Panc1 (cell line): ENCODE measurements around the gene MPPE1. TPM values are rescaled to one million over a fixed set of nuclear protein-coding genes. Genes with fewer than 3 reads are reported as not detected.

Experiments
- ATAC-seq: fragments of 200-7000 bp; cut with Tn5 transposase; 2 replicates; pipeline ENCODE4 v1.9.1; 2020; ENCODE audit warnings: mild to moderate bottlenecking, moderate library complexity
- BruUV-seq: library from RNA; stranded (reverse); fragments of 400-500 nt; replicated peaks from 2 replicates; lab custom pipeline; 2021; lab: Mats Ljungman, UMichigan
- CTCF ChIA-PET: fragments of 300-600 bp; sonication (Branson Sonifier 250); formaldehyde crosslinking; loops from one replicate; lab custom pipeline; 2022; ENCODE audit warnings: antibody characterized with exemption; lab: Charles Lee
- POLR2A ChIA-PET: fragments of 300-600 bp; sonication (Branson Sonifier 250); formaldehyde crosslinking; loops from one replicate; lab custom pipeline; 2022; ENCODE audit warnings: antibody characterized with exemption; lab: Charles Lee
- DNase-seq: peaks from one replicate; pipeline ENCODE4 v3.0.0-alpha.2; 2010; ENCODE audit warnings: low read depth, low spot score
- H3K27ac ChIP-seq: 2 replicates; pipeline ENCODE4 v1.5.1; 2011; ENCODE audit warnings: mild to moderate bottlenecking, low read length, inconsistent platforms
- H3K27me3 ChIP-seq: fragments of 200-500 bp; sonication (Bioruptor generic); 2 replicates; pipeline ENCODE4 v1.6.0; 2014; ENCODE audit warnings: low read length, inconsistent platforms; ENCODE audit not compliant: control insufficient read depth, insufficient read depth
- H3K36me3 ChIP-seq: fragments of 200-500 bp; sonication (Bioruptor generic); 2 replicates; pipeline ENCODE4 v1.5.1; 2014; ENCODE audit warnings: inconsistent platforms, mild to moderate bottlenecking, low read length, moderate library complexity; ENCODE audit not compliant: control insufficient read depth, insufficient read depth
- H3K4me1 ChIP-seq: 2 replicates; pipeline ENCODE4 v1.5.1; 2011; ENCODE audit warnings: inconsistent platforms, mild to moderate bottlenecking, low read length, moderate library complexity; ENCODE audit not compliant: control insufficient read depth, insufficient read depth
- H3K4me3 ChIP-seq, 2 experiments: 2 replicates each; pipeline ENCODE4 v1.5.1; 2011 to 2012; ENCODE audit warnings: low read depth in 2 of 2, low read length in 2 of 2, mild to moderate bottlenecking in 2 of 2, inconsistent platforms in 1 of 2, moderate library complexity in 1 of 2
- H3K9me3 ChIP-seq: fragments of 200-500 bp; sonication (Bioruptor generic); 2 replicates; pipeline ENCODE4 v1.5.1; 2014; ENCODE audit warnings: low read depth, mild to moderate bottlenecking, inconsistent platforms, low read length, moderate library complexity; ENCODE audit not compliant: control insufficient read depth, insufficient read depth
- POLR2AphosphoS5 ChIP-seq: IDR thresholded peaks from 2 replicates; pipeline ENCODE4 v1.6.1; 2012; ENCODE audit warnings: mild to moderate bottlenecking, low read depth, low read length, moderate library complexity
- SIN3A ChIP-seq: IDR thresholded peaks from 2 replicates; pipeline ENCODE4 v1.6.1; 2012; ENCODE audit warnings: low read depth, mild to moderate bottlenecking, low read length, moderate library complexity, borderline replicate concordance; ENCODE audit not compliant: insufficient read depth
- TCF7L2 ChIP-seq: IDR thresholded peaks from 2 replicates; pipeline ENCODE4 v1.6.1; 2011; ENCODE audit warnings: mild to moderate bottlenecking, low read depth, low read length, inconsistent platforms
- in situ Hi-C: cut with HindIII; loops from 2 replicates; pipeline ENCODE4 v1.10.0; 2016; ENCODE audit warnings: low sequenced_read_pairs, low pct_unique_long_range_greater_than_20kb
- intact Hi-C: fragments of 100-400 bp; cut with micrococcal nuclease; formaldehyde crosslinking; loops from one replicate; pipeline ENCODE4 v1.10.0; 2022; ENCODE audit not compliant: unreplicated experiment
- total RNA-seq: library from RNA; stranded (reverse); gene quantifications from one replicate; pipeline ENCODE4 v1.2.1, GENCODE V29; 2021; ENCODE audit not compliant: unreplicated experiment
- TF ChIP-seq, protein P1 (sequence below), 2 experiments: IDR thresholded peaks; 2 replicates each; pipeline ENCODE4 v1.6.1; 2011 to 2012; ENCODE audit warnings: low read depth in 2 of 2, control low read depth in 1 of 2, low read length in 1 of 2, mild to moderate bottlenecking in 1 of 2, moderate library complexity in 1 of 2; ENCODE audit not compliant: insufficient read depth in 1 of 2
- TF ChIP-seq, protein P2 (sequence below): fragments of 450-650 bp; IDR thresholded peaks from 2 replicates; pipeline ENCODE4 v1.5.1; 2017; ENCODE audit warnings: mild to moderate bottlenecking

Gene MPPE1
- total RNA-seq, 1 experiment from 2014 or later, result 37.1 TPM

DNA sequence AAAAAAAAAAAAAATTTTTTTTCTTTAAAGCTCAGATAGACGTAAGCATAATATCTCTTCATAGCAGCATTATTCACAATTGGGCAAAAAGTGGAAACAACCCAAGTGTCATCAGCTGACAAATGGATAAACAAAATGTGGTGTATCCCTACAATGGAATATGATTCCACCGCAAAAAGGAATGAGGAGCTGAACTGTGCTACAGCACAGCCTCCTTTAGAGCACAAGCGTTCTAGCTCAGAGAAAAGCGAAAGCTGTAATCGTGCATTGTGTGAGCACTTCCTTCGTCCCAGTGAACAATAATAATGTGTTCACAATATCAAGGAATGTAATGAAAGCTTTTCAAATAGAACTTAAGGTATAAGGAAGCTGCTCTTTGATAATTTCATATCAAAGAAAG, 68.6 kb downstream of the MPPE1 start:
- CTCF ChIA-PET, result no interaction called here
- ATAC-seq, result no peak

DNA sequence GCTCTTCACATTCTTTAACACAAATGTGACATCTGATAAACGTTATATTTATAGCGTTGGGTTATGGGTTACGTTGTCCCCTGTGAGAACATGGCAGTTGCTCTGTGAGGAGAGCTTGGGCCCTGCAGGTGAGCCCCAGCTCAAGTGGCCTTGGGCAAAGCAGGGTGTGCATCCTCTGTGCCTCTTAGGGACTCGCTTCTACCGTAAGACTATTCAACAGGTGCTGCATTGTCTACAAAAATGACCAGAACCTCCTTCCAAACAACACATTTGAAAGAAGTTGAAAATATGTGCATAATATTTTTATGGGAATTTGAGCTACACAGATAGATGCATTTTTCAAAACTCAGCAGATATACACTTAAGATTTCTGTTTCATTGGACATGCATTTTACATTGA, 73.3 kb downstream of the MPPE1 start:
- POLR2A ChIA-PET, result no interaction called here
- no peak for DNase-seq
- CTCF ChIA-PET, result interaction anchor here (0.5 kb wide), 1 partner anchor 101 kb away, joined by 5 read pairs; no protein-coding TSS in a partner anchor
- no peaks in the 10 kb centered on the region for H3K36me3 ChIP-seq
- TF ChIP-seq, protein P1, sequence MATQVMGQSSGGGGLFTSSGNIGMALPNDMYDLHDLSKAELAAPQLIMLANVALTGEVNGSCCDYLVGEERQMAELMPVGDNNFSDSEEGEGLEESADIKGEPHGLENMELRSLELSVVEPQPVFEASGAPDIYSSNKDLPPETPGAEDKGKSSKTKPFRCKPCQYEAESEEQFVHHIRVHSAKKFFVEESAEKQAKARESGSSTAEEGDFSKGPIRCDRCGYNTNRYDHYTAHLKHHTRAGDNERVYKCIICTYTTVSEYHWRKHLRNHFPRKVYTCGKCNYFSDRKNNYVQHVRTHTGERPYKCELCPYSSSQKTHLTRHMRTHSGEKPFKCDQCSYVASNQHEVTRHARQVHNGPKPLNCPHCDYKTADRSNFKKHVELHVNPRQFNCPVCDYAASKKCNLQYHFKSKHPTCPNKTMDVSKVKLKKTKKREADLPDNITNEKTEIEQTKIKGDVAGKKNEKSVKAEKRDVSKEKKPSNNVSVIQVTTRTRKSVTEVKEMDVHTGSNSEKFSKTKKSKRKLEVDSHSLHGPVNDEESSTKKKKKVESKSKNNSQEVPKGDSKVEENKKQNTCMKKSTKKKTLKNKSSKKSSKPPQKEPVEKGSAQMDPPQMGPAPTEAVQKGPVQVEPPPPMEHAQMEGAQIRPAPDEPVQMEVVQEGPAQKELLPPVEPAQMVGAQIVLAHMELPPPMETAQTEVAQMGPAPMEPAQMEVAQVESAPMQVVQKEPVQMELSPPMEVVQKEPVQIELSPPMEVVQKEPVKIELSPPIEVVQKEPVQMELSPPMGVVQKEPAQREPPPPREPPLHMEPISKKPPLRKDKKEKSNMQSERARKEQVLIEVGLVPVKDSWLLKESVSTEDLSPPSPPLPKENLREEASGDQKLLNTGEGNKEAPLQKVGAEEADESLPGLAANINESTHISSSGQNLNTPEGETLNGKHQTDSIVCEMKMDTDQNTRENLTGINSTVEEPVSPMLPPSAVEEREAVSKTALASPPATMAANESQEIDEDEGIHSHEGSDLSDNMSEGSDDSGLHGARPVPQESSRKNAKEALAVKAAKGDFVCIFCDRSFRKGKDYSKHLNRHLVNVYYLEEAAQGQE (IDR thresholded peaks at IDR 0.05; ENCODE audit: insufficient read depth in 1 of 2, low read depth in 2 of 2, low read length in 1 of 2), result no peak
- TF ChIP-seq TCF7L2 (no peak), POLR2AphosphoS5 (no peak), SIN3A (no peak)
- TF ChIP-seq, protein P2, sequence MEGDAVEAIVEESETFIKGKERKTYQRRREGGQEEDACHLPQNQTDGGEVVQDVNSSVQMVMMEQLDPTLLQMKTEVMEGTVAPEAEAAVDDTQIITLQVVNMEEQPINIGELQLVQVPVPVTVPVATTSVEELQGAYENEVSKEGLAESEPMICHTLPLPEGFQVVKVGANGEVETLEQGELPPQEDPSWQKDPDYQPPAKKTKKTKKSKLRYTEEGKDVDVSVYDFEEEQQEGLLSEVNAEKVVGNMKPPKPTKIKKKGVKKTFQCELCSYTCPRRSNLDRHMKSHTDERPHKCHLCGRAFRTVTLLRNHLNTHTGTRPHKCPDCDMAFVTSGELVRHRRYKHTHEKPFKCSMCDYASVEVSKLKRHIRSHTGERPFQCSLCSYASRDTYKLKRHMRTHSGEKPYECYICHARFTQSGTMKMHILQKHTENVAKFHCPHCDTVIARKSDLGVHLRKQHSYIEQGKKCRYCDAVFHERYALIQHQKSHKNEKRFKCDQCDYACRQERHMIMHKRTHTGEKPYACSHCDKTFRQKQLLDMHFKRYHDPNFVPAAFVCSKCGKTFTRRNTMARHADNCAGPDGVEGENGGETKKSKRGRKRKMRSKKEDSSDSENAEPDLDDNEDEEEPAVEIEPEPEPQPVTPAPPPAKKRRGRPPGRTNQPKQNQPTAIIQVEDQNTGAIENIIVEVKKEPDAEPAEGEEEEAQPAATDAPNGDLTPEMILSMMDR, result no peak
- no TSS peak for BruUV-seq
- no peaks in the 10 kb centered on the region for H3K27me3 ChIP-seq
- H3K4me3 ChIP-seq, result no peak overlapping the region
- no peak overlapping the region for H3K27ac ChIP-seq
- ATAC-seq, result no peak
- H3K4me1 ChIP-seq, result no peaks in the 10 kb centered on the region
- in situ Hi-C loops (no loop called here), intact Hi-C loops (no loop called here)
- no peaks in the 10 kb centered on the region for H3K9me3 ChIP-seq

More for the DNA sequence above, 68.6 kb downstream of the MPPE1 start:
- no peak for DNase-seq
- H3K36me3 ChIP-seq, result no peaks in the 10 kb centered on the region
- TF ChIP-seq, protein P2, result no peak
- no peak for TF ChIP-seq SIN3A
- TF ChIP-seq, protein P1 (IDR thresholded peaks at IDR 0.05; ENCODE audit: insufficient read depth in 1 of 2, low read depth in 2 of 2, low read length in 1 of 2), result no peak
- no peak for TF ChIP-seq POLR2AphosphoS5
- TF ChIP-seq TCF7L2, result no peak
- H3K27me3 ChIP-seq, result no peaks in the 10 kb centered on the region
- no TSS peak for BruUV-seq
- POLR2A ChIA-PET, result no interaction called here
- intact Hi-C loops, result no loop called here
- H3K4me3 ChIP-seq, result no peak overlapping the region
- H3K27ac ChIP-seq, result no peak overlapping the region
- H3K4me1 ChIP-seq, result no peaks in the 10 kb centered on the region
- H3K9me3 ChIP-seq, result no peaks in the 10 kb centered on the region
- in situ Hi-C loops, result no loop called here
